PC-9 (cell line): ENCODE results near the gene NPTX1.

Experiments used
- CTCF ChIP-seq: fragments of 200-600 bp; sonication (generic); conservative IDR thresholded peaks from 2 replicates; pipeline ENCODE4 v1.6.1; 2017; ENCODE audit warnings: mixed run types, antibody characterized with exemption, mild to moderate bottlenecking, moderate library complexity
- EZH2 ChIP-seq: fragments of 200-600 bp; sonication (generic); IDR thresholded peaks from 2 replicates; pipeline ENCODE4 v1.8.0; 2017; ENCODE audit warnings: antibody characterized with exemption, low read depth

- TF ChIP-seq CTCF (no peak), EZH2 (no peak)
Measured at GRCh38 chr17:80422981-80423380, 53.4 kb downstream of the NPTX1 start.
